ENCODE data around the gene HOXA13. TPM values are rescaled to one million over a fixed set of nuclear protein-coding genes. Genes with fewer than 3 reads are reported as not detected.

Gene HOXA13
- total and polyA plus RNA-seq, 2 experiments from 2014 or later = not detected

DNA sequence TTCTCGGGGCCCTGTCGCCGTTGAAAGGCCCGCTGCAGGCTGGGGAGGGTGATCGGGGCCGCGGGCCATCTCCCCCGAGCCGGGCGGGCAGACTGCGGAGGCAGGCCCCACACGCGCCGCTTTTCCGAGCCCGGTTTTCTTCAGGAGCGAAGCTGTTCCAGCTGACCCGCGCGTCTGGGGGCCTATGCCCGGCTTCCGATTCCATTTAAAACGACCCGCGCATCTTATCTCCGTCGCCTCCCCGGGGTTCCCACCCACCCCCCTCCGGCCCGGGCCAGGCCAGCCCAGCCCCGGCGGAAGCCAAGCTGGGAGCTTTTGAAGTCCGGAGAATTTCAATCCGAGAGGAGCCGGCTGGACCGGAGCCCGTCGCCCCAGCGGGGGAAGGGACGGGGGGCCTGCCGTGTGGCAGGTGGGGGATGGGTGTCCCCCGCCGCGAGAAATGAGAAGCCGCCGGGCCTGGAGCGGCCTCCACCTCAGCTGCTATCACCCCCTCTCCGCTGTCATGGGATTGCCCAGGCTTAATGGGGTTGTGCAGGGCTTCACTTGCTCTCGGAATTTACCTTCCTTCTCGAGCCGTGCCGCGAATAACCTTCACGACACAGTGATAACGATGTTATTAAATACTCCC lies 39.6 kb upstream of the HOXA13 start:
- TF ChIP-seq CREB1 (CRISPR knock-in tag; IDR thresholded peaks at IDR 0.05; ENCODE audit: low read depth) (no peak), ZNF331 (CRISPR knock-in tag; IDR thresholded peaks at IDR 0.05; ENCODE audit: low read depth) (no peak), NANOG (IDR thresholded peaks at IDR 0.05; ENCODE audit: borderline replicate concordance) (no peak), STAT1 (IDR thresholded peaks at IDR 0.05; ENCODE audit: unreplicated experiment) (no peak), EZH2 (IDR thresholded peaks at IDR 0.05; ENCODE audit: low read depth, unreplicated experiment) (no peak), JUNB (IDR thresholded peaks at IDR 0.05; ENCODE audit: unreplicated experiment) (no peak), EZH2phosphoT487 (IDR thresholded peaks at IDR 0.05; ENCODE audit: unreplicated experiment) (no peak), ZNF114 (CRISPR knock-in tag; IDR thresholded peaks at IDR 0.05) (no peak)
- TF ChIP-seq, protein P1, sequence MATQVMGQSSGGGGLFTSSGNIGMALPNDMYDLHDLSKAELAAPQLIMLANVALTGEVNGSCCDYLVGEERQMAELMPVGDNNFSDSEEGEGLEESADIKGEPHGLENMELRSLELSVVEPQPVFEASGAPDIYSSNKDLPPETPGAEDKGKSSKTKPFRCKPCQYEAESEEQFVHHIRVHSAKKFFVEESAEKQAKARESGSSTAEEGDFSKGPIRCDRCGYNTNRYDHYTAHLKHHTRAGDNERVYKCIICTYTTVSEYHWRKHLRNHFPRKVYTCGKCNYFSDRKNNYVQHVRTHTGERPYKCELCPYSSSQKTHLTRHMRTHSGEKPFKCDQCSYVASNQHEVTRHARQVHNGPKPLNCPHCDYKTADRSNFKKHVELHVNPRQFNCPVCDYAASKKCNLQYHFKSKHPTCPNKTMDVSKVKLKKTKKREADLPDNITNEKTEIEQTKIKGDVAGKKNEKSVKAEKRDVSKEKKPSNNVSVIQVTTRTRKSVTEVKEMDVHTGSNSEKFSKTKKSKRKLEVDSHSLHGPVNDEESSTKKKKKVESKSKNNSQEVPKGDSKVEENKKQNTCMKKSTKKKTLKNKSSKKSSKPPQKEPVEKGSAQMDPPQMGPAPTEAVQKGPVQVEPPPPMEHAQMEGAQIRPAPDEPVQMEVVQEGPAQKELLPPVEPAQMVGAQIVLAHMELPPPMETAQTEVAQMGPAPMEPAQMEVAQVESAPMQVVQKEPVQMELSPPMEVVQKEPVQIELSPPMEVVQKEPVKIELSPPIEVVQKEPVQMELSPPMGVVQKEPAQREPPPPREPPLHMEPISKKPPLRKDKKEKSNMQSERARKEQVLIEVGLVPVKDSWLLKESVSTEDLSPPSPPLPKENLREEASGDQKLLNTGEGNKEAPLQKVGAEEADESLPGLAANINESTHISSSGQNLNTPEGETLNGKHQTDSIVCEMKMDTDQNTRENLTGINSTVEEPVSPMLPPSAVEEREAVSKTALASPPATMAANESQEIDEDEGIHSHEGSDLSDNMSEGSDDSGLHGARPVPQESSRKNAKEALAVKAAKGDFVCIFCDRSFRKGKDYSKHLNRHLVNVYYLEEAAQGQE (IDR thresholded peaks at IDR 0.05; ENCODE audit: unreplicated experiment) = no peak
- TF ChIP-seq, protein P2, sequence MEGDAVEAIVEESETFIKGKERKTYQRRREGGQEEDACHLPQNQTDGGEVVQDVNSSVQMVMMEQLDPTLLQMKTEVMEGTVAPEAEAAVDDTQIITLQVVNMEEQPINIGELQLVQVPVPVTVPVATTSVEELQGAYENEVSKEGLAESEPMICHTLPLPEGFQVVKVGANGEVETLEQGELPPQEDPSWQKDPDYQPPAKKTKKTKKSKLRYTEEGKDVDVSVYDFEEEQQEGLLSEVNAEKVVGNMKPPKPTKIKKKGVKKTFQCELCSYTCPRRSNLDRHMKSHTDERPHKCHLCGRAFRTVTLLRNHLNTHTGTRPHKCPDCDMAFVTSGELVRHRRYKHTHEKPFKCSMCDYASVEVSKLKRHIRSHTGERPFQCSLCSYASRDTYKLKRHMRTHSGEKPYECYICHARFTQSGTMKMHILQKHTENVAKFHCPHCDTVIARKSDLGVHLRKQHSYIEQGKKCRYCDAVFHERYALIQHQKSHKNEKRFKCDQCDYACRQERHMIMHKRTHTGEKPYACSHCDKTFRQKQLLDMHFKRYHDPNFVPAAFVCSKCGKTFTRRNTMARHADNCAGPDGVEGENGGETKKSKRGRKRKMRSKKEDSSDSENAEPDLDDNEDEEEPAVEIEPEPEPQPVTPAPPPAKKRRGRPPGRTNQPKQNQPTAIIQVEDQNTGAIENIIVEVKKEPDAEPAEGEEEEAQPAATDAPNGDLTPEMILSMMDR (conservative IDR thresholded peaks at IDR 0.05; ENCODE audit: low read depth in 2 of 2) = no peak
- TF ChIP-seq, protein P3, sequence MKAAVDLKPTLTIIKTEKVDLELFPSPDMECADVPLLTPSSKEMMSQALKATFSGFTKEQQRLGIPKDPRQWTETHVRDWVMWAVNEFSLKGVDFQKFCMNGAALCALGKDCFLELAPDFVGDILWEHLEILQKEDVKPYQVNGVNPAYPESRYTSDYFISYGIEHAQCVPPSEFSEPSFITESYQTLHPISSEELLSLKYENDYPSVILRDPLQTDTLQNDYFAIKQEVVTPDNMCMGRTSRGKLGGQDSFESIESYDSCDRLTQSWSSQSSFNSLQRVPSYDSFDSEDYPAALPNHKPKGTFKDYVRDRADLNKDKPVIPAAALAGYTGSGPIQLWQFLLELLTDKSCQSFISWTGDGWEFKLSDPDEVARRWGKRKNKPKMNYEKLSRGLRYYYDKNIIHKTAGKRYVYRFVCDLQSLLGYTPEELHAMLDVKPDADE (IDR thresholded peaks at IDR 0.05) = no peak
- TF ChIP-seq, protein P4, sequence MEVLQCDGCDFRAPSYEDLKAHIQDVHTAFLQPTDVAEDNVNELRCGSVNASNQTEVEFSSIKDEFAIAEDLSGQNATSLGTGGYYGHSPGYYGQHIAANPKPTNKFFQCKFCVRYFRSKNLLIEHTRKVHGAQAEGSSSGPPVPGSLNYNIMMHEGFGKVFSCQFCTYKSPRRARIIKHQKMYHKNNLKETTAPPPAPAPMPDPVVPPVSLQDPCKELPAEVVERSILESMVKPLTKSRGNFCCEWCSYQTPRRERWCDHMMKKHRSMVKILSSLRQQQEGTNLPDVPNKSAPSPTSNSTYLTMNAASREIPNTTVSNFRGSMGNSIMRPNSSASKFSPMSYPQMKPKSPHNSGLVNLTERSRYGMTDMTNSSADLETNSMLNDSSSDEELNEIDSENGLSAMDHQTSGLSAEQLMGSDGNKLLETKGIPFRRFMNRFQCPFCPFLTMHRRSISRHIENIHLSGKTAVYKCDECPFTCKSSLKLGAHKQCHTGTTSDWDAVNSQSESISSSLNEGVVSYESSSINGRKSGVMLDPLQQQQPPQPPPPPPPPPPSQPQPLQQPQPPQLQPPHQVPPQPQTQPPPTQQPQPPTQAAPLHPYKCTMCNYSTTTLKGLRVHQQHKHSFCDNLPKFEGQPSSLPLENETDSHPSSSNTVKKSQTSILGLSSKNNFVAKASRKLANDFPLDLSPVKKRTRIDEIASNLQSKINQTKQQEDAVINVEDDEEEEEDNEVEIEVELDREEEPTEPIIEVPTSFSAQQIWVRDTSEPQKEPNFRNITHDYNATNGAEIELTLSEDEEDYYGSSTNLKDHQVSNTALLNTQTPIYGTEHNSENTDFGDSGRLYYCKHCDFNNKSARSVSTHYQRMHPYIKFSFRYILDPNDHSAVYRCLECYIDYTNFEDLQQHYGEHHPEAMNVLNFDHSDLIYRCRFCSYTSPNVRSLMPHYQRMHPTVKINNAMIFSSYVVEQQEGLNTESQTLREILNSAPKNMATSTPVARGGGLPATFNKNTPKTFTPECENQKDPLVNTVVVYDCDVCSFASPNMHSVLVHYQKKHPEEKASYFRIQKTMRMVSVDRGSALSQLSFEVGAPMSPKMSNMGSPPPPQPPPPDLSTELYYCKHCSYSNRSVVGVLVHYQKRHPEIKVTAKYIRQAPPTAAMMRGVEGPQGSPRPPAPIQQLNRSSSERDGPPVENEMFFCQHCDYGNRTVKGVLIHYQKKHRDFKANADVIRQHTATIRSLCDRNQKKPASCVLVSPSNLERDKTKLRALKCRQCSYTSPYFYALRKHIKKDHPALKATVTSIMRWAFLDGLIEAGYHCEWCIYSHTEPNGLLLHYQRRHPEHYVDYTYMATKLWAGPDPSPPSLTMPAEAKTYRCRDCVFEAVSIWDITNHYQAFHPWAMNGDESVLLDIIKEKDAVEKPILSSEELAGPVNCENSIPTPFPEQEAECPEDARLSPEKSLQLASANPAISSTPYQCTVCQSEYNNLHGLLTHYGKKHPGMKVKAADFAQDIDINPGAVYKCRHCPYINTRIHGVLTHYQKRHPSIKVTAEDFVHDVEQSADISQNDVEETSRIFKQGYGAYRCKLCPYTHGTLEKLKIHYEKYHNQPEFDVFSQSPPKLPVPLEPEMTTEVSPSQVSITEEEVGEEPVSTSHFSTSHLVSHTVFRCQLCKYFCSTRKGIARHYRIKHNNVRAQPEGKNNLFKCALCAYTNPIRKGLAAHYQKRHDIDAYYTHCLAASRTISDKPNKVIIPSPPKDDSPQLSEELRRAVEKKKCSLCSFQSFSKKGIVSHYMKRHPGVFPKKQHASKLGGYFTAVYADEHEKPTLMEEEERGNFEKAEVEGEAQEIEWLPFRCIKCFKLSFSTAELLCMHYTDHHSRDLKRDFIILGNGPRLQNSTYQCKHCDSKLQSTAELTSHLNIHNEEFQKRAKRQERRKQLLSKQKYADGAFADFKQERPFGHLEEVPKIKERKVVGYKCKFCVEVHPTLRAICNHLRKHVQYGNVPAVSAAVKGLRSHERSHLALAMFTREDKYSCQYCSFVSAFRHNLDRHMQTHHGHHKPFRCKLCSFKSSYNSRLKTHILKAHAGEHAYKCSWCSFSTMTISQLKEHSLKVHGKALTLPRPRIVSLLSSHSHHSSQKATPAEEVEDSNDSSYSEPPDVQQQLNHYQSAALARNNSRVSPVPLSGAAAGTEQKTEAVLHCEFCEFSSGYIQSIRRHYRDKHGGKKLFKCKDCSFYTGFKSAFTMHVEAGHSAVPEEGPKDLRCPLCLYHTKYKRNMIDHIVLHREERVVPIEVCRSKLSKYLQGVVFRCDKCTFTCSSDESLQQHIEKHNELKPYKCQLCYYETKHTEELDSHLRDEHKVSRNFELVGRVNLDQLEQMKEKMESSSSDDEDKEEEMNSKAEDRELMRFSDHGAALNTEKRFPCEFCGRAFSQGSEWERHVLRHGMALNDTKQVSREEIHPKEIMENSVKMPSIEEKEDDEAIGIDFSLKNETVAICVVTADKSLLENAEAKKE (CRISPR knock-in tag; IDR thresholded peaks at IDR 0.05) = no peak
- peaks cover 100% of the 10 kb centered on the region for H3K27me3 ChIP-seq (ENCODE audit: insufficient read depth)
- peak; percentile 56 for DNase-seq (ENCODE audit: low spot score)
- H3K4me3 ChIP-seq = peak overlapping the region; percentile 46
- Mint-ChIP-seq H3K27ac (no peak overlapping the region), H3K4me3 (peak overlapping the region; percentile 59), H3K4me1 (peaks cover 47% of the 10 kb centered on the region), H3K9me3 (no peaks in the 10 kb centered on the region), H3K36me3 (ENCODE audit: low read depth) (no peaks in the 10 kb centered on the region), H3K27me3 (ENCODE audit: insufficient read depth, low read depth, poor library complexity) (peaks cover 97% of the 10 kb centered on the region)
- H3K9me2 ChIP-seq (ENCODE audit: insufficient read depth) = no peaks in the 10 kb centered on the region
- H3K4me1 ChIP-seq (ENCODE audit: insufficient read depth) = peaks cover 57% of the 10 kb centered on the region
- no peaks in the 10 kb centered on the region for H3K36me3 ChIP-seq (ENCODE audit: insufficient read depth)
- peaks cover 45% of the 10 kb centered on the region for H3F3A ChIP-seq (replicated peaks; ENCODE audit: low read depth)
- peak; percentile 3 for ATAC-seq
- H3K27ac ChIP-seq (ENCODE audit: low read depth) = no peak overlapping the region
- peak overlapping the region; percentile 71 for H3K4me2 ChIP-seq
- no peak overlapping the region for H2AFZ ChIP-seq
- H4K20me1 ChIP-seq (replicated peaks; ENCODE audit: insufficient read depth) = peaks cover 36% of the 10 kb centered on the region
- no peaks in the 10 kb centered on the region for H3K79me2 ChIP-seq (replicated peaks; ENCODE audit: insufficient read depth)

Data from GM23338 (cell line).